ENCODE measurements around the gene IFIH1. TPM values are rescaled to one million over a fixed set of nuclear protein-coding genes. Genes with fewer than 3 reads are reported as not detected.

The IFIH1 gene
- total and polyA plus RNA-seq, 7 donors: 8.8 to 16.0 (median 11.2) TPM

- WGBS, 2 donors: 43 to 86% methylated on average over 3 of the region's 3 CpGs
Observed at GRCh38 chr2:162308747-162309503, 9.6 kb downstream of the IFIH1 start.

DNA sequence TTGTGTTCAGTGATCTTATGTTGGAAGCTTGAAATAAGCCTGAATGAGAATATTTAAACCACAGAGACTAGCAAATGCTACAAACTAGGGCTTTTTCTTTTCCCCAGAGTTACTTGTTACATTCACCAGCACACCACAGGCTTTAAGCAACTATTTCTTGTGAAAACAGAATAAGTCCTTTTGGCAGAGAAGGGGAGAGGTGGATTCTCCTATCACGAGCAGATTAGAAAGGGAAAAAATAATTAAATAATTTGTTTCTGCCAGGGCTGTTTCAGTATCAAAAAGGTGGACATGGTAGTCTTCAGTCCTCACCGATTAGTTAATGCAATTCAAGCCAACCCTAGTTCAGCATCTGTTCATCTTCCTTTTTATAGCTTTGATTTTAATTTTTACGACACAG, 12.6 kb downstream of the IFIH1 start:
- DNase-seq: no peak
- 89% methylated on average over 3 of the region's 3 CpGs for WGBS, 2 donors
- H3K4me3 ChIP-seq: no peak overlapping the region
- no peak for TF ChIP-seq POLR2A (IDR thresholded peaks at IDR 0.05)
- TF ChIP-seq EP300 (IDR thresholded peaks at IDR 0.05): no peak
- H3K9me3 ChIP-seq: no peaks in the 10 kb centered on the region
- H3K4me1 ChIP-seq: peaks cover 0 to 3% (median 0%) of the 10 kb centered on the region in 4 donors
- no peak overlapping the region for H3K27ac ChIP-seq
- no peaks in the 10 kb centered on the region for H3K27me3 ChIP-seq
- intact Hi-C loops (cut with DNase I): loop anchor here (10.0 kb wide), 1 partner anchor 301 kb away; no protein-coding TSS in a partner anchor
- peaks cover 0 to 10% (median 0%) of the 10 kb centered on the region in 4 donors for H3K36me3 ChIP-seq

More at GRCh38 chr2:162308747-162309503, 9.6 kb downstream of the IFIH1 start:
- H3K27ac ChIP-seq: no peak overlapping the region
- H3K27me3 ChIP-seq: no peaks in the 10 kb centered on the region
- TF ChIP-seq CTCF (IDR thresholded peaks at IDR 0.05) (no peak), POLR2A (IDR thresholded peaks at IDR 0.05) (no peak), EP300 (IDR thresholded peaks at IDR 0.05) (no peak), POLR2AphosphoS5 (IDR thresholded peaks at IDR 0.05) (no peak)
- H3K4me3 ChIP-seq: no peak overlapping the region
- no peak for DNase-seq
- H3K9me3 ChIP-seq: no peaks in the 10 kb centered on the region
- intact Hi-C loops (cut with DNase I): loop anchor here (10.0 kb wide), 1 partner anchor 304 kb away; no protein-coding TSS in a partner anchor
- H3K36me3 ChIP-seq: peaks cover 0 to 10% (median 0%) of the 10 kb centered on the region in 4 donors
- no peaks in the 10 kb centered on the region for H3K4me1 ChIP-seq

- H3K36me3 ChIP-seq: peaks cover 0 to 7% (median 0%) of the 10 kb centered on the region in 4 donors
- no peaks in the 10 kb centered on the region for H3K9me3 ChIP-seq
- no peak overlapping the region for H3K4me3 ChIP-seq
- intact Hi-C loops (cut with DNase I): loop anchor here (5.0 to 10.0 kb wide), 2 partner anchors 150 to 297 kb away; partner anchors contain the start of gene GCG
- DNase-seq: no peak
- 78 to 86% methylated on average over 1 of the region's 1 CpG for WGBS, 2 donors
- H3K27ac ChIP-seq: no peak overlapping the region
- TF ChIP-seq CTCF (IDR thresholded peaks at IDR 0.05): no peak
- no peaks in the 10 kb centered on the region for H3K27me3 ChIP-seq
- peaks cover 0 to 4% (median 0%) of the 10 kb centered on the region in 4 donors for H3K4me1 ChIP-seq
Observed at GRCh38 chr2:162301877-162302276, 16.6 kb downstream of the IFIH1 start.

GRCh38 chr2:162301151-162301804, 17.2 kb downstream of the IFIH1 start:
- WGBS, 2 donors: 7 to 17% methylated on average over 6 of the region's 6 CpGs
- Histone ChIP-seq H3K27ac (no peak overlapping the region), H3K4me1 (peaks cover 0 to 4% (median 0%) of the 10 kb centered on the region in 4 donors), H3K36me3 (peaks cover 0 to 7% (median 0%) of the 10 kb centered on the region in 4 donors), H3K27me3 (no peaks in the 10 kb centered on the region), H3K9me3 (no peaks in the 10 kb centered on the region), H3K4me3 (no peak overlapping the region)
- DNase-seq: no peak
- intact Hi-C loops (cut with DNase I): loop anchor here (5.0 to 10.0 kb wide), 2 partner anchors 149 to 296 kb away; partner anchors contain the start of gene GCG
- TF ChIP-seq CTCF (IDR thresholded peaks at IDR 0.05) (peak; percentile 49 to 84 (median 70)), POLR2AphosphoS5 (IDR thresholded peaks at IDR 0.05) (no peak)

- Histone ChIP-seq H3K4me1 (peaks cover 0 to 4% (median 0%) of the 10 kb centered on the region in 4 donors), H3K27me3 (no peaks in the 10 kb centered on the region), H3K9me3 (no peaks in the 10 kb centered on the region), H3K4me3 (no peak overlapping the region), H3K27ac (no peak overlapping the region), H3K36me3 (peaks cover 0 to 7% (median 0%) of the 10 kb centered on the region in 4 donors)
- no peak for DNase-seq
- TF ChIP-seq CTCF (IDR thresholded peaks at IDR 0.05): no peak
- no peak for TF ChIP-seq POLR2AphosphoS5 (IDR thresholded peaks at IDR 0.05)
- TF ChIP-seq POLR2A (IDR thresholded peaks at IDR 0.05): no peak
- TF ChIP-seq EP300 (IDR thresholded peaks at IDR 0.05): no peak
- intact Hi-C loops (cut with DNase I): loop anchor here (5.0 to 10.0 kb wide), 2 partner anchors 148 to 295 kb away; partner anchors contain the start of gene GCG
Observed at GRCh38 chr2:162300266-162300665, 18.2 kb downstream of the IFIH1 start.
